HEK293T (cell line): ENCODE data around the gene WSB1.

ENCODE experiments used
- ARNT ChIP-seq: fragments of 450-650 bp; IDR thresholded peaks from 2 replicates; pipeline ENCODE4 v1.6.1; 2017; ENCODE audit warnings: mild to moderate bottlenecking
- FOXA1 ChIP-seq: fragments of 450-650 bp; IDR thresholded peaks from 2 replicates; pipeline ENCODE4 v1.6.1; 2016; ENCODE audit warnings: mild to moderate bottlenecking
- FOXK2 ChIP-seq: fragments of 450-650 bp; IDR thresholded peaks from 2 replicates; pipeline ENCODE4 v1.6.1; 2016; ENCODE audit warnings: mild to moderate bottlenecking
- FOXM1 ChIP-seq: fragments of 450-650 bp; IDR thresholded peaks from 2 replicates; pipeline ENCODE4 v1.6.1; 2017; ENCODE audit warnings: mild to moderate bottlenecking, borderline replicate concordance
- L3MBTL2 ChIP-seq: fragments of 450-650 bp; conservative IDR thresholded peaks from 2 replicates; pipeline ENCODE4 v1.6.1; 2016; ENCODE audit warnings: mild to moderate bottlenecking
- LEF1 ChIP-seq: fragments of 450-650 bp; IDR thresholded peaks from 2 replicates; pipeline ENCODE4 v1.6.1; 2017; ENCODE audit warnings: mild to moderate bottlenecking, borderline replicate concordance
- NFRKB ChIP-seq: fragments of 450-650 bp; IDR thresholded peaks from 2 replicates; pipeline ENCODE4 v1.6.1; 2016; ENCODE audit warnings: mild to moderate bottlenecking, moderate library complexity
- PKNOX1 ChIP-seq: fragments of 450-650 bp; IDR thresholded peaks from 2 replicates; pipeline ENCODE4 v1.6.1; 2016
- SP1 ChIP-seq: fragments of 450-650 bp; IDR thresholded peaks from 2 replicates; pipeline ENCODE4 v1.6.1; 2017
- TARDBP ChIP-seq: fragments of 450-650 bp; IDR thresholded peaks from 2 replicates; pipeline ENCODE4 v1.6.1; 2016
- ZNF384 ChIP-seq: fragments of 450-650 bp; IDR thresholded peaks from 2 replicates; pipeline ENCODE4 v1.6.1; 2016

DNA sequence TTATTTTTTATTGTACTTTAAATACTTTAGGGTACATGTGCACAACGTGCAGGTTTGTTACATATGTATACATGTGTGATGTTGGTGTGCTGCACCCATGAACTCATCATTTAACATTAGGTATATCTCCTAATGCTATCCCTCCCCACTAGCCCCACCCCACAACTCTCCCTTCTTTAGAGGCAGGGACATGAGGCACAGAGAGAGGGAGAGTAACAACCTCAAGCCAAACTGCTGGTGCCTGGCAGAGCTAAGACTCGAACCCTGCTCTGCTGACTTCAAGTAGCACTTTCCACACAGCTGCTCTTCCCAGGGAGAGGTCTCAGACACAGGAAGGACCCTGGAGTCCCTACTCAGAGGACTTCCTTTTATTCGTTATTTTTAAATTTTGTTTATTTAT, 69.4 kb downstream of the WSB1 start:
- TF ChIP-seq SP1 (no peak), NFRKB (no peak), FOXM1 (no peak), FOXA1 (no peak), ZNF384 (no peak), PKNOX1 (no peak), L3MBTL2 (no peak), FOXK2 (no peak), LEF1 (no peak), ARNT (no peak), TARDBP (no peak)
